Endodermal cell (in vitro differentiated cells): ENCODE results near the gene IKZF4. TPM values are rescaled to one million over a fixed set of nuclear protein-coding genes. Genes with fewer than 3 reads are reported as not detected.
"Not testable (repeated sequence)": the region's sequence is repeated elsewhere in the genome, so short reads cannot be mapped to it uniquely, and the experiment has no call there.

Experiments used
- DNase-seq: peaks from one replicate; pipeline ENCODE4 v3.0.0-alpha.2; 2017
- H3K27ac ChIP-seq: 2 replicates; pipeline ENCODE4 v1.5.1; 2013; ENCODE audit warnings: mild to moderate bottlenecking, low read depth, low read length, moderate library complexity
- H3K27me3 ChIP-seq: 2 replicates; pipeline ENCODE4 v1.6.1; 2013; ENCODE audit warnings: mild to moderate bottlenecking, low read length, moderate library complexity; ENCODE audit not compliant: insufficient read depth, control insufficient read depth, poor library complexity, severe bottlenecking
- H3K36me3 ChIP-seq: 2 replicates; pipeline ENCODE4 v1.7.0; 2013; ENCODE audit warnings: mild to moderate bottlenecking, low read length, moderate library complexity; ENCODE audit not compliant: control insufficient read depth, insufficient read depth
- H3K4me1 ChIP-seq: one replicate; pipeline ENCODE4 v1.7.0; 2013; ENCODE audit warnings: low read length; ENCODE audit not compliant: control insufficient read depth, insufficient read depth
- H3K4me3 ChIP-seq: 2 replicates; pipeline ENCODE4 v1.5.1; 2013; ENCODE audit warnings: mild to moderate bottlenecking, low read length, moderate library complexity
- H3K9ac ChIP-seq: 2 replicates; pipeline ENCODE4 v1.6.1; 2013; ENCODE audit warnings: mild to moderate bottlenecking, low read length, moderate library complexity; ENCODE audit not compliant: poor library complexity, severe bottlenecking; ENCODE audit errors: extremely low read depth
- H3K9me3 ChIP-seq: 2 replicates; pipeline ENCODE4 v1.6.1; 2013; ENCODE audit warnings: mild to moderate bottlenecking, low read length, moderate library complexity; ENCODE audit not compliant: control insufficient read depth
- H3K27ac Mint-ChIP-seq: 2 replicates; pipeline ENCODE4 v1.8.0; 2020; ENCODE audit warnings: mixed read lengths
- H3K27me3 Mint-ChIP-seq: 2 replicates; pipeline ENCODE4 v1.8.0; 2021; ENCODE audit warnings: mild to moderate bottlenecking, mixed read lengths; ENCODE audit not compliant: insufficient read depth
- H3K36me3 Mint-ChIP-seq: 2 replicates; pipeline ENCODE4 v1.8.0; 2020; ENCODE audit warnings: low read depth, mixed read lengths
- H3K4me1 Mint-ChIP-seq: 2 replicates; pipeline ENCODE4 v1.8.0; 2020; ENCODE audit warnings: mixed read lengths
- H3K4me3 Mint-ChIP-seq: 2 replicates; pipeline ENCODE4 v1.8.0; 2020; ENCODE audit warnings: mild to moderate bottlenecking, moderate library complexity, mixed read lengths
- H3K9me3 Mint-ChIP-seq: 2 replicates; pipeline ENCODE4 v1.8.0; 2020; ENCODE audit warnings: mild to moderate bottlenecking, mixed read lengths
- CTCF ChIP-seq: fragments of 200-600 bp; sonication (generic); conservative IDR thresholded peaks from 2 replicates; pipeline ENCODE4 v1.5.0; 2021; ENCODE audit warnings: antibody characterized with exemption, mild to moderate bottlenecking
- WGBS, 2 experiments: methylation state at CpG; one replicate each; pipeline versions ENCODE4 v1.1.5 to v1.1.7; 2013; ENCODE audit warnings: missing lambda C conversion rate in 2 of 2, mixed read lengths in 1 of 2; ENCODE audit not compliant: insufficient coverage in 1 of 2, insufficient read length in 1 of 2; 5-methylcytosine and 5-hydroxymethylcytosine counted together
- total RNA-seq, 2 donors: library from RNA; stranded (reverse); fragmentation: NEBNext Ultra II Directional in 1 of 2; extraction: Animal tissue kit (Norgen Biotek cat#: 25700) in 1 of 2; gene quantifications; 2 replicates in 1 of 2; 3 replicates in 1 of 2; pipeline ENCODE4 v1.2.1, GENCODE V29; 2021

The IKZF4 gene
- total RNA-seq, 2 donors from 2014 or later: 9.8 to 10.2 TPM

DNA sequence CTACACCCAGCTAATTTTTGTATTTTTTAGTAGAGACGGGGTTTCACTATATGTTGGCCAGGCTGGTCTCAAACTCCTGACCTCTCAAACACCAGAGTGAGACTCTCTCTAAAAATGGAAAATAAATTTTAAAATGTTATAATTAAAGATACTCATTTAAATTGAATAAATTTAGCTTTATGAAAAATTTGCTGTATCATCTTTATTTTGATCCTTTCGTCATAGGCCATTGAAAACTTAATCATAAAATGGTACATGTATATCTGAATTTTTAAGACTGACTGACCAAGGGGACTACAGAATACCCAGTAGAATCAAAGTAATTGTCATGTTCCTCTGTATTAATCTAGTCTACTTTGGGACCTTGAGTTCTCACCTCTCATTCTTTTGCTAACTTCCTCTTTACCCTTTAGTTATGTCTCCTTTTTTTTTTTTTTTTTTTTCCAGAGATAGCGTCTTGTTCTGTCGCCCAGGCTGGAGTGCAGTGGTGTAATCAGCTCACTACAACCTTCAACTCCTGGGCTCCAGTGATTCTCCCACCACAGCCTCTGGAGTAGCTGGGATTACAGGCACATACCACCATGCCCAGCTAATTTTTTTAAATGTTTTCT, 37.5 kb upstream of the IKZF4 start:
- no peak overlapping the region for H3K4me3 ChIP-seq
- H3K9ac ChIP-seq: no peak overlapping the region
- Mint-ChIP-seq H3K27me3 (no peaks in the 10 kb centered on the region), H3K27ac (no peak overlapping the region), H3K4me3 (no peak overlapping the region), H3K36me3 (peaks cover 68% of the 10 kb centered on the region), H3K4me1 (no peaks in the 10 kb centered on the region), H3K9me3 (no peaks in the 10 kb centered on the region)
- peaks cover 88% of the 10 kb centered on the region for H3K36me3 ChIP-seq
- H3K4me1 ChIP-seq: no peaks in the 10 kb centered on the region
- H3K27ac ChIP-seq: no peak overlapping the region
- no peak for DNase-seq
- no peaks in the 10 kb centered on the region for H3K9me3 ChIP-seq
- H3K27me3 ChIP-seq: no peaks in the 10 kb centered on the region
- no peak for TF ChIP-seq CTCF
- 93 to 100% methylated on average over 2 to 4 of the region's 4 CpGs for WGBS, 2 experiments

GRCh38 chr12:55984861-55985260, 36.0 kb upstream of the IKZF4 start:
- Mint-ChIP-seq H3K27me3 (no peaks in the 10 kb centered on the region), H3K9me3 (no peaks in the 10 kb centered on the region), H3K36me3 (peaks cover 72% of the 10 kb centered on the region), H3K4me1 (no peaks in the 10 kb centered on the region), H3K4me3 (no peak overlapping the region), H3K27ac (no peak overlapping the region)
- WGBS, 2 experiments: 87% methylated on average over 2 of the region's 2 CpGs; no CpG with 5 or more reads in 1 of the 2 experiments
- no peak overlapping the region for H3K4me3 ChIP-seq
- no peaks in the 10 kb centered on the region for H3K4me1 ChIP-seq
- no peak overlapping the region for H3K27ac ChIP-seq
- no peaks in the 10 kb centered on the region for H3K27me3 ChIP-seq
- TF ChIP-seq CTCF: no peak
- no peaks in the 10 kb centered on the region for H3K9me3 ChIP-seq
- no peak for DNase-seq
- H3K9ac ChIP-seq: no peak overlapping the region
- H3K36me3 ChIP-seq: peaks cover 88% of the 10 kb centered on the region

DNA sequence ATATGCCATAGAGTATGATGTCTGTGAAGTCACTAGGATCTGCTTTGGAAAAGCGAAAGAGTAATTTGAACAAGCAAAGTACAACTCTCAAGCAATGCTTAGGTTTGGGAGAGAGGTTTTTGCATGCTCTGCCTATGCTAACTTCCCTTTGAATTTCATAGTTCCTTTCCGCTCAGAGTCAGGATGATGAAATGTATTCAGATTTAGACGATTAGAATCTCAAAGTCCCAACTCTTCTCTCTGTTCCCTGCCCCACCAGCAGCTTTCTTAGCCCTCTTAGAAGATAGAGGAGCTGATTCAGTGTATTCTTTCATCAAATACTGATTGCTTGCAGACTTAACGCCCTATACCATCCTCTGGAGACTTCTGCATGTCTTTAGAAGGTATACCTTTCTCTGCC, 35.5 kb upstream of the IKZF4 start:
- Mint-ChIP-seq H3K36me3 (peaks cover 73% of the 10 kb centered on the region), H3K9me3 (no peaks in the 10 kb centered on the region), H3K4me1 (no peaks in the 10 kb centered on the region), H3K27ac (no peak overlapping the region), H3K4me3 (no peak overlapping the region), H3K27me3 (no peaks in the 10 kb centered on the region)
- WGBS, 2 experiments: 98 to 100% methylated on average over 3 to 4 of the region's 4 CpGs
- Histone ChIP-seq H3K36me3 (peaks cover 90% of the 10 kb centered on the region), H3K27me3 (no peaks in the 10 kb centered on the region), H3K4me3 (no peak overlapping the region), H3K27ac (no peak overlapping the region), H3K9me3 (no peaks in the 10 kb centered on the region), H3K4me1 (no peaks in the 10 kb centered on the region), H3K9ac (no peak overlapping the region)
- TF ChIP-seq CTCF: no peak
- no peak for DNase-seq

GRCh38 chr12:55985976-55986375, 34.9 kb upstream of the IKZF4 start:
- H3K36me3 Mint-ChIP-seq: peaks cover 73% of the 10 kb centered on the region
- H3K27ac Mint-ChIP-seq, H3K4me1 Mint-ChIP-seq, H3K4me1 ChIP-seq, H3K4me3 Mint-ChIP-seq, H3K9ac ChIP-seq, H3K4me3 ChIP-seq, H3K9me3 Mint-ChIP-seq, H3K27ac ChIP-seq, H3K9me3 ChIP-seq, H3K27me3 ChIP-seq, H3K27me3 Mint-ChIP-seq, DNase-seq: not testable (repeated sequence)
- WGBS, 2 experiments: 95 to 97% methylated on average over 6 to 7 of the region's 7 CpGs
- peaks cover 91% of the 10 kb centered on the region for H3K36me3 ChIP-seq
